Measurements from ENCODE around the gene ZG16B.

The ZG16B gene

DNA sequence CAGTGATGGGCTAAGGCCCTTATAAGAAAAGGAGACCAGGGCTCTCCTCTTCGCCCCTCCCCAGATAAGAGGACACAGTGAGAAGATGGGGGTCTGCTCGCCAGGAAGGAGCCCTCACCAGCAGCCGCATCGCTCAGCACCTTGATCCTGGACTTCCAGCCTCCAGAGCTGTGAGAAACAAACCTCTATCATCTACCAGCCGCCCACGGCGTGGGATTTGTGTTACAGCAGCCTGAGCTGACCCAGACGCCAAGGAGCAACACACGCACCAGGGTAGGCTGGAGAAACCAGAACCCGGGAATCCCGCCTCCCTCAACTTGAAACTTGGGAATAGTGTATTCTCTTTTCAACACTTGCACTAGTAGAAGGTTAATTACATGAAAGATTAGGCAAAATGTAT is 4.2 kb upstream of the ZG16B start:
- no peak for DNase-seq

DNA sequence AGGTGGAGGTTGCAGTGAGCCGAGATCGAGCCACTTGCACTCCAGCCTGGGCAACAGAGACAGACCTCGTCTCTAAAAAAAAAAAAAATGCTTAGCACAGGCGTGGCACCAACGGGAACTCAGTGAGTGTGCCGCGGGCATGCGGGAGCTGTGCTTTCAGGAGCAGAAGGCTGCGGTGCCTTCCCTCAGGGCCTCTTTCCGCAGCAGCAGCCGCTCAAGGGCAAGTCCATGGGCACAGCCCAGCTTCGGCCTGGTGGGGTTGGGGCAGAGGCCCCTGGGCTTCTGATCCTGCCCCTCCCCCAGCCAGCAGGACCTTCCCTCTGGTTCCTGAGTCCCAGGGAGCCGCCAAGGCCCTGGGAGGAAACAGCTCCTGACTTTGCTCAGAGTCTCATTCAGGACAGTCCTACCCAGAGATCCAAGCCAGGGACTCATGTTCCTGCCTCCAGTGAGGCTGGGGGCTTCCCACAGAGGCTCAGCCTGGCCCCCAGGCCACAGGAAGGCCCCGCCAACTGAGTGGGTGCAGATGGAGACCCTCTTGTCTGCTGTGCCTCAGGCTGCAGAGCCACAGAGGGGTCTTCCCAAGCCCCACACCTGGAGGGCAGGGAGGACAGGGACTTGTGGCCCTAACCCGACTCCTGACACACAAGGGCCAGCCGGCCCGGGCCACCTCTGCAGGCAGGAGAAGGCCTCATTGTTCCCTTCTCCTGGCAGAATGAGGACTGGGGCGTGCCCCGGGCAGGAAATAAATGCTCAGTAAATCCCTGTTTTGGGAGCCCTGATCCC is 3.3 kb upstream of the ZG16B start:
- DNase-seq: no peak

DNA sequence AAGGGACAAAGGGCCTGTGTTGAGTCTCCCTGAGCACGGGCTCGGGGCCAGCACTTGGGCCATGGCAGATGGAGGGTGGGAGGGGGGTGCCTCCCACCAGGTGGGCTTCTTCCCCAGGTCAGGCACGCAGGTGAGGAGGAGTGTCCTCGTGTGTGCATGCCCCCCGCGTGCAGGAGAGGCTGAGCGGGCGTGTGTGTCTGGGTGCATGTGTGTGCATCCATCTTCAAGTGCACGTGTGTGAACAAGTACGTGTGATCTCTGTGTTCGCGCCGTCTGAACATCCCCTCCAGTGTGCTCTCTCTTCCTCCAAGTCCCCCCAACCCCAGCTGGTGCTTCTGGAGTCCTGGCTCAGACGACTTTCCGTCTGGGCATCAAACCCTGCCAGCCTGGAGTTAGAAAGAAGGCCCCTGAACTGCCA is 2.7 kb upstream of the ZG16B start:
- DNase-seq: no peak

- DNase-seq: no peak
Measured at GRCh38 chr16:2827831-2828520, 2.1 kb upstream of the ZG16B start.

DNA sequence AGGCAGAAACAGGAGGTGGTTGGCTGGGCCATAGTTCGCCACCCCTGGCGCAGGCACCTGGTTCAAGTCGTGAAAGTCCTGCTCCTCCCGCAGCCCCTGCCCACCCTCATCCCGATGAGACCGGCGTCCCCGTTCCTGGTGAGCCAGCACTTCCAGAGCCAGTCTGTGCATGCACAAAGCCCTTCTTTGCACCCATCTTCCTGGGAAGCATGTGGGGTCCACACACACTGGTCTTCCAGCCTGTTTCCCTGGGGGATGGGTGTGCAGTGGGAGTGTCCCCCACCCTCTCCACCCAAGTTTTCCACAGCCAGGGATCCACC is 1.6 kb upstream of the ZG16B start:
- DNase-seq: no peak

DNA sequence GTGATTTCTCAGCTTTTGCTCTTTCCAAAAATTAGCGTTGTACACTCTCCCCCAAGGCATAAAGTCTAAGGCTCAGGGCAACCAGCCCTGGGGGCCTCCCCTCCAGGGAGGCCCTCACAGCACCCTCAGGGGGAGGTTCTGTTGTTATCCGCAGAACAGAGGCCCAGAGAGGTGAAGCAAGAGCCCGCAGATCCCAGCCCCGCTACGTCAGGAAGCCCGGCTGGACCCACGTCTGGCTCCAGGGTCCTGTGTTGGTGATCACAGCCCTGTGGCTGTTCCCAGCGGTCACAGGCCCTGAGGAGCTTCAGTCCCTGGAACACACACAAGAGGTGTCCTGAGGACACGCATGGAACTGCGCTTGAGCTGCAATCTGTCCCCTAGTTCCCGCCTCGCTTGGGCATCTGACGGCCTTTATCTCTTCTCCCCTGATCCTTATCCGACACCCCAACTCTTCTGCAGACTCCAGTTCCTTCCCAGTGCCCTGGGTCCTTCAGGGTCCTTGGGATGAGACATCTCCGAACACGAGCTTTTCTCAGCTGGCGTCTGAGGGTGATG is 1.1 kb upstream of the ZG16B start:
- no peak for DNase-seq

GRCh38 chr16:2830355-2830695 is 222 bp downstream of the ZG16B start:
- DNase-seq: no peak

DNA sequence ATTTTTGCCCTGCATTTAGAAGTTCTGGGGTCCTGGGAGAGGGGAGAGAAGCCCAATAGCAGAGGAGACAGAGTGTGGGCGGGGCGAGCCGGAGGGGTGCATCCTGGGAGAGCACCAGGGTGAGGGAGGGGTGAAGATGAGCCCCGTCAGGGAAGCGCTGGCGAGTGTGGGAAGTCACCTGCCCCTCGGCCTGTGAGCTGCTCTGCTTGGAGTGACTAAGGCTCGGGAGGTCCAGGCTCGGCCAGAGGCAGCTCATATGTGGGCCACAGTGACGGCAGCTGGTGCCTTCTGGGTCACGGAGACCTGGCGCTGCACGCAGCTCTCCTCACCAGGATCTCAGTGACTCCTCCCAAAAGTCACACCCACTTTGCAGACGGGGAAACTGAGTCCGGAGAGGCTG is 1.1 kb downstream of the ZG16B start:
- no peak for DNase-seq

DNA sequence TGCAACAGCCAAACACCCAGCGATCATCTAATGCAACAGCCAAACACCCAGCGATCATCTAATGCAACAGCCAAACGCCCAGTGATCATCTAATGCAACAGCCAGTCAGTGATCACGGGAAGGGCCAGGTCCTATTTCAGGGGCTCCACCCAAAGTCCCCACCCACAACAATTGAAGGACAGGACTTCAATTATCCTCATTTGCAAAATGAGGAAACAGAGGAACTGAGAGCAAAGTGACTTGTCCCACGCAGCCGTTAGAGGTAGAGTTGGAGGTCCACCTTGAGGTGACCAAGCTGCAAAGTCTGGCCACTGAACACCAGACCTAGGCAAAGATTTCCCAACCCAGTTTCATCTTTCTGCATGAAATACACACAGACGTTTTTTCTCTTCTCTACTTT is 3.7 kb downstream of the ZG16B start:
- DNase-seq: no peak

- DNase-seq: no peak
Measured at GRCh38 chr16:2834968-2835367, 4.9 kb downstream of the ZG16B start.

DNA sequence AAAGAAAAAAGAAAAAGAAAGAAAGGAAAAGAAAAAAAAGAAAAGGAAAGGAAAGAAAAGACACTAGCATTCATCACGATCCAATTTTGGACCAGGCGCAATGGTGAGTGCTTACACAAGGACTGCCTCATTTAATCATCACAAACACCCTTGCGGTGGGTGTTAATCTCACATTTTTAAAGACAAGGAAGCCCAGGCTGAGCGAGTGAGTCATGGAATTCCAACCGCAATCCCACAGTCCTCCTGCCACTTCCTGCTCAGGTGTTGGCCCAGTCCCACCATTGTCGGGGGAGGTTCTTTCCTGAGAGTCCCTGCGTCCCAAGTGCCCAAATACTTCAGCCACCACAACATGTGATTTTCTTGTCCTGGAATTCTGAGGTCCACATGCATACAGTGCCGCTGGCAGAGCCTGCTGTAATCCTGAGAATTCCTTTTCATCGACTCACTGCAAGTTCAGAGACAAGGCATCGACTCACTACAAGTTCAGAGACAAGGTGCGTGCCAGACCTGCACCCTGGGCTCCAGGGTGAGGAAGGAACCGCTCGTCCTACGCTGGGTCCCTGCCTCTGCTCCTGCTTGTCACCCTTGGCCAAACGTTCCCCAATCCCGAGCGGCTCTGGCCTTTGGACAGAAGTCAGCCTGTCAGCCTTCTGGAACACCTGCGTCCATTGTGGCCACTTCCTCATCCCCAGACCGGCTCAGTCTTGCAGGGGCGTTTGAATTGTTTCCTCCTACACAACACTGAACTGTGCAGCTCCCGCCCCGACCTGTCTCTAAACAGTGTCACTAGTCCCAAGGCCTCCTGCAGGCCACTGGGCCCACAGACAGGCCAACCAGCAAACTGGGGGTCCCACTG is 5.8 kb downstream of the ZG16B start:
- DNase-seq: no peak

GRCh38 chr16:2836646-2837508 is 6.8 kb downstream of the ZG16B start:
- DNase-seq: no peak

GRCh38 chr16:2838928-2839327 is 8.8 kb downstream of the ZG16B start:
- no peak for DNase-seq

DNA sequence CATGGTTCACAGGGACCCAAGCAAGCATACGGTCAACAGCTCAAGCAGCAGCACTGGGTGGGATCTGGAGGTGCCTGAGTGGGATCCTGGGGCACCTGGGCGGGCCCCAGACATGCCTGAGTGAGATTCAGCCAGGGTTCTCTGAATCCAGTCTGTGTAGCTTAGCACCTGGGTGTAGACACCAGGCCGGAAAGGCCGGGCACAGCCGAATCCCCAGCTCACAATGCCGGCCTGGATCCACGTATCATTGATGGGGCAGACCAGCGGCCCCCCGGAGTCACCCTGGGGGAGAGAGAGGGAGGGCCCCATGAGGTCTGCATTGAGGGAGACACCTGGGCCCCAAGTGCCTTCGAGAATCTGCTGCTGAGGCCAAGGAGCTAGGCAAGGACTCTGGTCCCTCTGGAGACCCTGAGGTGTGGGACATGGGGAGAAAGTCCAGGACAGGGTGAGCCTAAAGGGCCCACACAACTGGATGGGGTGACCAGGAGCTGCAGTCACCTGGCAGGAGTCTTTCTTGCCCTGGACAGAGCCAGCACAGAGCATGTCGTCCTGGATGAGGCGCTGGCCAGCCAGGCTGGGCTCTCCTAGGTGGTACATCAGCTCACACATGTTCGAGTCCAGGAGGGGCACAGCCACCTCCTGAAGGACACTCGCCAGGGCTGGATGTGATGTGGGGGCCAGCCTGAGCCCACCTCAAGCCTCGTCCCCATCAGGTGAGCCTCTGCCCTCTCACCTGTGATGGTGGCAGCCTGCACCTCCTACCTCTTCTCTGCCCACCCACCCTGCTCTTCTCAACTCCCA is 9.7 kb downstream of the ZG16B start:
- DNase-seq: no peak

GRCh38 chr16:2840914-2841313 is 10.8 kb downstream of the ZG16B start:
- DNase-seq: no peak

GRCh38 chr16:2841606-2842339 is 11.7 kb downstream of the ZG16B start:
- DNase-seq: no peak

DNA sequence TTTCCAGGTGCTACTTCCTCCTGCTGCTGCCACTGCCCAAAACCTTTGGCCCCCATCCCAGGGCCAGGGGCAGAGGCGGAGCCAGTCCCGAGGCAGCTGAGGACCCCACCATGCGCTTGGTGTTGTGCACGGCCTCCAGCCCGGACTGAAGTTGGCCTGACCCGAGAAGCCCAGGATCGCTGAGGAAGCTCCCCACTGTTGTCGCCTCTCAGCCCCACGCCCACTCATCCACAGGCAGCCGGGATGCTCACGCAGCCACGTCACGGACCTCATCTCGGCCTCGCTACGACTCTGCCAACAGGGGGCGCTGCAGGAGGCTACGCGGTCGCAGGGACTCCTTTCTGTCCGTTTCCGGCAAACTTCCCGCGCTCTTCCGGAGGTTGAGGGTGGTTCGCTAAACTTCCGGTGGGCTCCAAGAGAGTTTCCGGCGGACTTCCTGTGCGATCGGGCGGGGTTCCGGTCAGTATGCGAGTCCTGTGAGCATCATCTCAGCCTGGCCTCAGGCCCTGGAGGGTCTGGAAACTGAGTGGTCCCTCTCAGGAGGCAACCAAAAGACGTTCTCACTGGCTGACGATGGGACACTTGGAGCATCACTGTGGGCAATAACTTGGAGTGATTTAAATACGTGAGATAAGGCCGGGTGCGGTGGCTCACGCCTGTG is 12.4 kb downstream of the ZG16B start:
- no peak for DNase-seq

GRCh38 chr16:2843526-2843925 is 13.4 kb downstream of the ZG16B start:
- no peak for DNase-seq

DNA sequence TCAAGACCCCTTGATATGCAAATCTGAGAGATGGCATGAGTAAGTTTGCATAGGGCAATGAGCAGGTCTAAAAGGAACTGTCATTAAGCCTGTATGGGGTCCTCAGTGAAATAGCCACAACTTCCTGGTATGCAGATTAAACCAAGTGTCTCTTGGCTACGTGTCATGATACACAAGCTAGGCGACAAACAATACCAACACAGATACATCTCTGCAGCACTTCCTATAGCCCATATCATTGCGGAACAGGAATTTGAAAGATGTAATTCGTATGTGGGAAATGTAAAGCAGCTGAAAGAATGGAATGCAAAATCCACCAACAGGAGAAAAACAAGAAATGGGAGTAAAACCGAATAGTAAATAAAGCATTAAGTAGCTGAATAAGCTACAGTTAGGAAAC is 15.0 kb downstream of the ZG16B start:
- no peak for DNase-seq

GRCh38 chr16:2846511-2847310 is 16.6 kb downstream of the ZG16B start:
- DNase-seq: no peak

Measured in DMS 273 treated with DMSO at 0.1 percent for 48 hours (cell line).